NCI-H774 (cell line): ENCODE measurements around the gene SNUPN.

Experiments
- DNase-seq: peaks from one replicate; lab custom pipeline; 2025; lab: John Stamatoyannopoulos, UW

SNUPN gene

DNA sequence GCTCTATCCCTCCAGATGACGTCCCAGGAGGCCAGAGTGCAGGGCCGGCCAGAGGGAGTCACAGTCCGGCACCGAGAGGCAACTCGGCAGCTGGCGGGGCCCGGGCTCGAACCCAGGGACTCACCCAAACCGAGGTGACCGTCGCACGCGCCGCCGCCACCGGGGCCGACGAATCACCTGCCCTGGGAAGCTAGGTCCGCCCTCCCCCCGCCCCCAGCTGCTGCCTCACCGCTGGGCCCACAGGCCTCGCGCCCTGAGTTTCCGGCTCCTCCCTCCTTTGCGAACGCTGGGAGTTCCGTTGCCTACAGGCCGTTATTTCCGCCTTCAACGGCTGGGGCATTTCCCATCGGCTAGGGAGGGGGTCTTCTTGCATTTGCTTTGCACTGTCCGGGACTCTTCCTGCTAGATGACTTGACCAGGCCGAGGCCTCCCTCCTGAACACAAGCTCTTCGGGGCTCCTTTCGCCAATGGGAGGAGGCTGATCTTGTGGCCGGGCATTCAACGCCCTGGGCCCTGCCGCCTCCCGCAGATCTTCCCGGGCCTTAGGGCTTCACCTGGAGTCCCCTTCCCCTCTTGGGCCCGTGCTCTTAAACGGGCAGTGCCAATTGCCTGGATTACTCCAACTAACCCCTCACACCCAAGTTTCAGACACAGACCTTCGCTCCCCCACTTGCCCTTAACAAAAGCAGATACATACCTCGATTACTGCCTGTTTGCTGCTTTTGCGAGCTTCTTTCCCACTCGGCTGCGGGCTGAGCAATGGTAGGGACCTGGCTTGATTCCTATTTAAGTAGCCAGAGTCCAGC lies at the start of gene SNUPN:
Gene SNUPN, minus strand, starts transcription at position 184 of the 806 bp plus-strand sequence. CDS start 4,674 bp downstream, outside the sequence.
- DNase-seq: peak; percentile 90

DNA sequence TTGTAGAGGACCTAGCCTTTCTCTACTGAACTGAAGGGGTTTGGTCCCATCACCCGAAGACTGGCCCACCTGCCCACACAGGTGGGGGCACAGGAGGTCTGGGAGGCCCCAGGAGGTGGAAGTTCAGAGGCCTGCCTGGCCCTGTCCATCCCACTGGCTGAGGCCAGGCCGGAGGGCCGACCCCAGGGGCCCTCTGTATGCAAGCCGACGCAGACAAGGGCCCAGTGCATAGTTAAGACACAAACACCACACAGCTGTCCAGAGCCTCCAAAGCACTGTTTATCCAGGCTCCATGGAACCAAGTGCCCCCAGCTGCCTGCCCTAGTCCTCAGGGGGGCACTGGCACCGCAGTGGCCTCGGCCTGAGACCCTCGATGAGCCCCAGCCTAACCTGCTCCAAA lies 48.8 kb upstream of the SNUPN start:
- no peak for DNase-seq

DNA sequence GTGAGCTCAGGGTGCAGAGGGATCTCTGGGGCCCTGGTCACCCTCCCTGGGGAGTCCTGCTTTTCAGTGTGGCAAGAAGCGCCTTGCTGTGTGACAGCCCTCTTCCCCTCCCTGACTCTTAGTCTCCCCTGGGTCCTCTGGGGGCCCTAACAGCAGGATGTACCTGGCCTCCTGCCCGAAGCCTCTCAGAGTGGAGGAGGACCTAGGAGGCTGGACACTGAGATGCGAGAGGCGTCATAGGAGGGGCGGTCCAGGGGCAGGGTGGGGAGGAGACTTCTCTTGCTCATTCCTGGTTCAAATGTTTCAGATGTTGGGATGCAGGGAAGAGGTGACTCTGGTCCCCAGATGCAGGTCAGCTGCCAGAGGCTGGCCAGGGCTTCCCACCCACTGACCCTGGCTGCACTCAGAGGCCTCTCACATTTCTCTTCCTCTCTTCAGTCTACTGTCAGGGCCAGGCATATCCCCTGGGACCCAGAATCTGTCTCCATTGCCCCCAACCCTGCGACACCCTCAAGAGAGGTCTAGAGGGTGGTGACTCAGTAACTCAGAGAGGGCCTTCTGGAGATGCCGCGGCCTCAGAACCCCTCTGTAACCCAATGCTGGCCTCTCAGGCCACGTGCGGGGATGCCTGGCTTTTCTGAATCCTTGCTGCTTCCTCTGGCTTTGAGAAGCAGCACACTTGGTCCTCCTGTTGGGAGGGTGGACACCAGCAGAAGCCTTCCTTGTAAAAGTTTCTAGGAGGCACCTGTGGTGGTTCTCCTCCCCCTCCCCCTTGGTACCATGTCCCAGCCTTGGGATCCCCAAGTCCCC lies 48.1 kb upstream of the SNUPN start:
- DNase-seq: no peak

DNA sequence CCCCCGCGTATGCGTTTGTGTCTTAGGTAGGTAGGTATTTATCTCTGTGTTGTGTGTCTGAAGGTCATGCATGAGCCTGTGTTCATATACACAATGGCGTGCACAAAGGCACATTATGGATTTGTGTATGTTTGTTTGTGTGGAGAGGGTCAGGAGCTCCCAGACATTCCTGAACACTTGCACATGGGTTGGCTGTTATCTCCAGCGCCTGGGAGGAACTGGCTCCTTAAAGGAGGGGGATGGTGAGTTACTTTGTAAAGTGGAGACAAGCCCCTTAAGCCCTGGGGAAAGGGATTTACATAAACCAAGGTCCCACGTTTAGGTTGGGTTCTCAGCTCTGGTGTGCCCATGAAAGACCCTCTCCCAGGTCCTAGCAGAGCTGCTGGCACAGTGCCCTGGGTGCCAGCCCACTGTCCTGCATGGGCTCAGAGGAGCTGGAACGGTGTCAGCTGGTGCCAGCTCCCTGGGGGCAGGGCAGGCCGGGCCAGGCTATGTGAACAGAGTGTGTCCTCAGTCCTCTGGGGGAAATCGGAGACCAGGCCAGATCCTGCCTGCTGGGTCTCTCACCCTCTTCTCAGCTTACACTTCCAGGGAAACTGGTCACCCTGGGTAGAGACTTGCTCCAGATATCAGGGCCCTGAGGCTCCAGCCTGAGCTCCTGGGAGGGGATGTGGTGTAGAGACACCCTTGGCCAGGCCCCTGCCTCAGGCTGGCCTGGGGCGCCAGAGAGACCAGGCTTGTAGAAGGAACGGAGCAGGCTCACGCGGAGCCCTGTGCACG lies 47.3 kb upstream of the SNUPN start:
- no peak for DNase-seq

DNA sequence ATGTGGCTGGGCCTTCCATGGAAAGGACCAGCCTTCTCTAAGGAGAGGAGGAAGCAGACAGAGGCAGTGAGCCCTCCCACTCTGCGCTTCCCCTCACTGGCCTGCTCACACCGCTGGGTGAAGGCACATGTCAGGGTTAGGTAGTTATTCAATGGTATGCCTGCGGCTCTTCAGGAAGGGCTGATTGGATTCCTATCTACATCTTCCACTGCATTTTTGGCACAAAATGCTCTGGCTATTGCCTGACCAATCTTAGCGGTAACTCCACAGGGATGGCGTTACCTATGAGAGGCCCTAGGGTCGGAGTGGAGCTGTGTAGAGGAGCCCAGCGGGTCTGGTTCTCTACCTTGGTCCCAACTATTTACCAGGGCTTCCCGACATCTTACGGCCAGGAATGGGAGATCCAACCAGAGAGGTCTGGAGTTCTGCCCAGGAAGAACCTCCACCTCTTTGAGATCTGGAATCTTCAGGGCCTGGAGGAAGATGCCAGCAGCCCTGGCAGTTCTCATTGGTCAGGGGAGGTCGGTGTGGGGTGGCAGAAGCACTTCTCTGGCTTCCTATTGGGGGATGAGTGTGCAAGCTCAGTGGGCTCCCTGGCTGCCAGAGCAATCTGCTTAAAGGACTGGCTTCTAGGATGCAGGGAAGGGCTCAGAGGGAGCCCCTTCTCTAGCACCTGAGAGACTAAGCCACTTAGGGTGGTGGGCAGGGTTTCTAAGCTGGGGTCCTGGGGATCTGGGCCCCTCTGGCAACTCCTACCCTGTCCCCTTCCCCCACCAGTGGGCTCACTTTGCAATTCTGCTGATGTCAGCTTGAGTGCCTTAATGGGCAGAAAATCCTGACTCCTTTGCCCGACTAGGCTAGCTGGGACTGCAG lies 46.4 kb upstream of the SNUPN start:
- DNase-seq: no peak

DNA sequence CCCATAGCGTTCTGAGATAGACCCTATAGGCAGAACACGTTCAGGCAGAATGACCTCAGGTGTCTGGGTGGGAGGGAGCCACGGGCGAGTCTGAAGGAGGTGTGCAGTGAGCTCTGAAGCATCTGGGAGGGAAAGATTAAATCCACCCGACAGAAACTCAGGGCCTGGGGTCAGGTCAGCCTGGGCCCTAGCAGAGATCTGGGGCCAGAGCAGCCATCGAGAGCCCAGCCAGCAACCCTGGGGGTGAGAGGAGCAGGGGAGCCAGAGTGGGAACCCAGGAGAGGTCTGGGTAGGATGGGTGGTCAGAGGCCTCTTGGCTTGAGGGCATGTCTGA lies 44.3 kb upstream of the SNUPN start:
- DNase-seq: no peak

DNA sequence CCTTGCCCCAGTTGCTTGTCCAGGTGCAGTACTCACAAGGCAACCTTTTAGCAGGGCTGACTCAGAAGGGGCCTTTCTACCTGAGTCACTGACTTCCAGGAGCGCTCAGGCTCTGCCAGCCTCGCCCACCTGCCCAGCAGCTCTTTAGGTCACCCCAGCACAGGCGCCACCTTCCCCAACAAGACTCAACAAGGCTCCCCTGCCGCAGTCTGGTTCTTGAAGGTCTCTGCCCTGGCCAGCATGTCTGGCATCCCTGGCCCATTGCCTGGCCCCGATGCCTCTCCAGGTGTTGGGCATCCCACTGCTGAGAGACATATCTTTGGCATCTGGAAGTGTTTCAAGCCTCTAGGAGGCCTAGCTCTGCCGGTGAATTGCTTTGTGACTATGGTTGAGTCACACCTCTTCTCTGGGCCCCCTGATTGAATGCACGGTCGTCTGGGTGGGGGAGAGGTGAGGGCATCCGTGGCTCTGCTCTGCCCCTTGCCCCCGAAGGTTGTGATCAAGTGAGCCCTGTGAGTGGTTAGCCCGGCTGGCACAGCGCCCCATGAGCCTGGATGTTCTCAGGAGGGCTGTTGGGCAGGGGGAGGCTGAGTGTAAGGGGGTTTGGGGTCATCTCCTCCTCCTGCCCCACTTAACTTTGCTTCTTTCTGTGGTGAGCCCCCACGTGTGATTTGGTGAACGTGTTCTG lies 43.8 kb upstream of the SNUPN start:
- DNase-seq: no peak

DNA sequence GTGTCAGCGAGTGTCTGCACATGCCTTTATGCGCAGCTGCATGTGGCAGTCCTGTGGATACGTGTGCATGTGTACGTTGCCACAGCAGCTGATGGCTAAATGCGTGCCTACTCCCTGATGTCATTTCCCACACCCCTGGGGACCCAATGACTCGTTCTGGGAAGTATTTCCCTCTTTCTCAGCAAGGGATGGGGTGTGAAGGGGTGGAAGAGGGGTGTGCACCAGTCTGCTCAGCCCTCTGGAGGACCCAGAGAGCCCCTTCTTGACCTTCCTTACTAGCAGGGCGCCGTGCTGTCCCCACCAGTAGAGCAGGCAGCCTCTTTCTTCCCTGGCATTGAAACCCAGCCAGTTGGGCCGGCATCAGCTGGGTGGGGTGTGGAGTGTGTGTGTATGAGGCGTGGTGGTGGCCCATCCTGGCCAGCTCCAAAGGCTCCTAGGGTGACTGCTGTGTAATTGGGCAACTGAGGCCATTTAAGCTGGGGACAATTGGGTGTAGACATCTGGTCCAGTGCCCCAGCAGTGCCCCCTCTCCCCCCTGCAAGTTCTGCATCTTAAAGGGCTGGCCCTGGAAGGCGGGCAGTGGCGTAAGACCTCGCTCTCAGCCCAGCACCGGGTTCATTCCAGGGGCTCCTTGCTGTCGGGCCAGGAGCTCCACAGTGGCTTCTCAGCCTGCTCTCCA lies 41.4 kb upstream of the SNUPN start:
- DNase-seq: no peak

DNA sequence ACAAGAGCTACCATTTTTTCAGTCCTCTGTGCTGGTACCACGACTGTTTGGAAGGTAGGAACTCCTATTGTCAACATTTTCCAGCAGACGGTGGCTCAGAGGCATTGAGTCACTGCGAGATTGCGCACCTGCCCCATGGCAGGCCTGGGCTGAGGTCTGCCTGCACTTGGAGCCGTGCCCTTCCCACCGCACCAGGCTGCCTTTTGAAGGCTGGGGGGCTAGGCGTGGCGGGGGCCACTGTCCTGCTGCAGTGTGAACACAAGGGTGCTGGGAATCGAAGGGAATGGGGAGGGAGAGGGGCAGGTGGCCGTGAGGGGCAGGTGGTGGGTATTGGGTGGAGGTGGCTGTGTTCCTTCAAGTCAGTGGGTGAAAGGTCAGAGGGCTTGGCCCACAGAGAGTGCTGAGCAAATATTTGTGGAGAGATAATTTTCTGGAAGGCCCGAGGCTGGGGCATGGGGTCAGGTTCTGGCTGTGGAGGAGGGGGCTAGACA lies 38.5 kb upstream of the SNUPN start:
- no peak for DNase-seq

DNA sequence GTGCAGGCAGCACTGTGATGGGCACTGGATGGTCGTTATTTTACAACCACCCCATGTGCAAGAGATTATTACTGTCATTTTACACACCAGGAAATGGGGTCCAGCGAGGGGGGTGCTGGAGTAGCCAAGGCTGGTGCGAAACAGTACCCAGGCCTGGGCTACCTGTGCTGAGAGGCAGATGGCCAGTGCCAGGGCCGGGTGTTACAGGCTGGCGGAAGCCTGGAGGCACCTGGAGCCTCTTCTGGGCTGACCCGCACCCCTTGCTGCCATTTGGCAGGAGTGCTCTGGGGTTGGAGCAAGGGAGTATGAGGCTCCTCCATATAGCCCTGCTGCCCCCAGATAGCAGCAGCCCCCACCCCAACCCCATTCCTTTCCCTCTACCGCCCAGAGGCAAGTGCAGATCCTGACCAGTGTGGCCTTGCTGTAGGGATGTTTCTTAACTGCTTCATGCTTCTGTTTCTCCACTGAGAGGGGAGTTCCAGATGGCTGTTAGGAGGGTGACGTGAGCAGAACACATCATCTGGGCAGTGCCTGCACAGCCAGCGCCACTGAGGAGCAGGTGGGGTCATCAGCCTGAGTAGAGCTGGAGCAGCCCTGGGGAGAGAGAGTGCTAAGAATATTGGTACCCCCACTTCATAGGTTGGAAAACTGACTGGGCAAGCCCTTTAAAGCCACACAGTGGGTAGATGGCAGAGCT lies 37.4 kb upstream of the SNUPN start:
- no peak for DNase-seq

DNA sequence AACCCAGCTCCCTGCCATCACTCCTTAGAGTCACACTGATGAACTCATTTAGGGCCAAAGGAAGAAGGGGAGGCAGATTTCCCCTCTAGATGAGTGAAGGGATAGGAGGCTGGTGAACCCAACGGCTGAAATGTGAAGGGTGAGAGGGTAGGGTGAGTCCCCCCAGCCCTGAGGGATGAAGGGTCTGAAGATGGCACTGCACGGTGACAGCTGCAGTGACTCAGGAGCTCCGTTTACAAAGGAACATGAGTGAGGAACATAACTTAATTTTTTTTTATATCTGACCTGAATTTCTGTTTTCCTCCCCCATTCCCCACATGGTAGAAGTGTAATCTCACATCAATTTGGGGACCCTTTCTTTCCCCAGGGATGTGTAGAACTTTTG lies 36.2 kb upstream of the SNUPN start:
- DNase-seq: no peak

DNA sequence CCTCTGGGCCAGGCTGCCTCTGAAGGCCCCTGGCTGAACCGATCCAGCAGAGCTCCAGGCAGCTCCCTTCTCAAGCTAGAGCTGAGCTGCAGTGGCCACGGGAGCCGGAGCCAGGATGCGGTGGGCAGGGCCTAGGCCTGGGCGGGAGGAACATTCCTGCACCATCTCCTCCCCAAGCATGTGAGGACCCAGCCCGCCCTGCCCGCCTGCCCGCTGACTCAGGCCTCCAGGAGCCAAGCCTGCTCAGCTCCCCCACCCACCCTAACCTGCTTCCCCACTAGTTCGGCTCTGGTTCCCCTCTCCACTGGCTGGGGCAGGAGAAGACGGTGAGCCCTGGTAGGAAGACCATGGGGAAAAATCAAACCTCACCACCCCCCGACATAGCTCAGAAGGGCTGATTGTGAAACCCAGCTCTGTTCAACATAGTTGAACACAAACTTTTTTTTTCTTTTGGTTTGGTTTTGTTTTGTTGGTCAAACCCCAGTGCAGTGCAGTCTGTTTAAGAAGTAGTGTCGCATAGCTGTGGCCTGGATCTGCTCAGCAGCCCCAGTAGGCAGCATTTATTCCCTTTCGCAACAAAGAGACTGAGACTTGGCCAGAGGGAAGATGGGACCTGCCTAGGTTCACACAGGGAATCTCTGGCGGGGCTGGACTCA lies 35.7 kb upstream of the SNUPN start:
- DNase-seq: no peak

DNA sequence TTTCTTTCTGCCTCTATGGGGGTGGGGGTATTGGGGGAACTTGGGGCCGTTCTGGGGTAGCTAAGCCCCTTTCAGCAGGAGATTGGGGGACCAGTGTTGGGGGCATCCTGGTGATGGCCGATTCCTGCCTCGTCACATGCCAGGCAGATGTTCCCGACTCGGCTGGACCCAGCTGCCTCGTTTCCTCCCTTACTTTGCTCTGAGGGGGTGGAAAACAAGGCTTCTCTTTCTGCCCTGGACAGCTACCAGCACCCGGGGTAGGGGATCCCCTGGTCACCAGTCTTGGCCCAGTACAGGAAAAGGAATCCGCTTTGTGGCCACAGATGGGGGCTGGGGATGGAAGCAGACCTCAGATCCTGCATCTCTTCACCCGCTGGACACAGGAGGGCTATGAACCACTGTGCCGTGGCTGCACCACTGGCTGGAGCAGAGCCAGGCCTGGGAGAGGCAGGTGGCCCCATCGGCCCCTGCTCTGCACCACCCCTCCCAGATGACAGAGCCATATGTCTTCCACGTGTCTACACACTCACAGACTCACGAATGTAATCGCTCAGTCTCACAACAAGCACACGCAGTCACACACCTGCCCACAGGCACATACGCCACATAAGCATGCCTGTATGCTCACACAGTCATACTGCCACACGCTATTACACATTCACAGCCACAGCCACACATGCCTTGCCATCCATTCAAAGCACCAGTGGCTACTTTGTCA lies 34.6 kb upstream of the SNUPN start:
- no peak for DNase-seq

DNA sequence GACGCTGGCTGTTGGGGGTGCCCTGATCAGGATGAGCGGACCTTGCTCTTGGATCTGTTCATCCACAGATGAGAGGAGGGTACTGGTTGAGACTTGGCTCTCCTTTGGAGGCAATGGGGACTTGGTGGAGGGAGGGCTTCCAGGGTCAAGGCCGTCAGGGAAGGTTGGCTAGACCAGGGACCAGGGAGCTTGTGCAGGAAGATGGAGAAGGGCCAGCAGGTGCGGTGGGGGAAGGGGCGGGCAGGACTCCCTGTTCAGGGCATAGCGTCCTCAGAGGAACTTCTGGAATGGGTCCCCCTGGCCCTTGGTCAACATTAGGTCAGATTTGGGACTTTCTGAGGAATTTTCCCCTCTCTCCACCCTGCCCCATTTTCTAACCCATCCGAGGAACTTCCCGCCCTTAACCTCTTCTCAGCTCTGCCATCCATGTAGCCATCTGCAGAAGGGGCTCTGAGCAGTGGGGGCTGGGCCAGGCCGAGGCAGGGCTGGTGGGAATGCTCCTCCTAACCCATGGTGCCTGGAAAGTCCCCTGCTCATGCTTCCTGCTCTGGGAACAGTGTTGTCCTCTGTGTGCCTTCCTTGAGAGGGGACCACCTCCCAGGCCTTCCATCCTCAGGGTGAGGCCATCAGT lies 33.7 kb upstream of the SNUPN start:
- no peak for DNase-seq

DNA sequence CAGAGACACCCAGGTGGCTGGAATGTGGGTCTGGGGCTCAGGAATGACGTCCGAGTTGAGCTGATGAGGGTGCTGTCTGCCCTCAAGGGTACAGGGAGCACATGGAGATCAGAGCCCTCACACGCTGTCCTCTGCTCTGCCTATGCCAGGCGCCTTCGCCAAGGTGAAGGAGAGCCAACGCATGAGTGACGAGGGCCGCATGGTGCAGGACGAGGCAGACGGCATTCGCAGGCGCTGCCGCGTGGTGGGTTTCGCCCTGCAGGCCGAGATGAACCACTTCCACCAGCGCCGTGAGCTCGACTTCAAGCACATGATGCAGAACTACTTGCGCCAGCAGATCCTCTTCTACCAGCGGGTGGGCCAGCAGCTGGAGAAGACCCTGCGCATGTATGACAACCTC lies 31.3 kb upstream of the SNUPN start:
- DNase-seq: no peak

DNA sequence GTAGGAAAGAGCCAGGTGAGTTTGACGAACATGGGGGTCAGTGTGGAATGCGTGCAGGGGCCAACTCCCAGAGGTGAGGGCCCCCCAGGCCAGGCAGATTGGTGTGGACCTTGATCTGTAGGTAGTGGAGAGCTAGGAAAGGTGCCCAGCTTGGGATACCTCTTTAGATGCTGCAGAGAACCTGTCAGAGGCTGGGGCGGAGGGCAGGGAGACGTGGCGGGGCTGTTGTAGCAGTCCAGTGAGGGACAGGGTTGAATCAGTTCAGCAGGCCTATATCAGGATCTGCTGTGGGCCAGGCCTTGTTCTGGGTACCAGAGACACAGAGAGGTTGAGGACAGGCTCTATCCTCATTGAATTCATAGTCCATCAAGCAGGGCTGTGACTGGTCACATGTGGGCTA lies 30.8 kb upstream of the SNUPN start:
- DNase-seq: no peak

DNA sequence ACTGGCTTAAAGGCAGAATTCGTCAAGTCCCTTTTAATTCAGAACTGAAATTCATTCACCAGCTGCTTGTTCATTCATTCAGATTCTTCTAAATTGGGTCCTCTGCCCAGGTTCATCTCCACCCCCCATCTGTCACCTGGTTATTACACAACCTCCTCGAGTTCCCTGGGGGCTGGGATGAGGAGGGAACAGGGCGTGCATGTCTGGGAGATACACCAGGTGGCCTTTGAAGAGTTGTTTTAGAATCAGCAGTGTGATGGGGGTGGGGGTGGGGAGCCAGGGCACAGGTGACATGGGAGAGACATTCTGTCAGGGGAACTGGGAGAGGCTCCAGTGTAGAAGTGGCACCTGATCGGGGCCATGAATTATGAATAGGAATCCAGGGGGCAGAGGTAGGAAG lies 30.4 kb upstream of the SNUPN start:
- no peak for DNase-seq
